Measurements from ENCODE around the gene GALNT6. TPM values are rescaled to one million over a fixed set of nuclear protein-coding genes. Genes with fewer than 3 reads are reported as not detected.

GALNT6 gene
- total RNA-seq, 1 experiment from 2014 or later = 101 TPM

DNA sequence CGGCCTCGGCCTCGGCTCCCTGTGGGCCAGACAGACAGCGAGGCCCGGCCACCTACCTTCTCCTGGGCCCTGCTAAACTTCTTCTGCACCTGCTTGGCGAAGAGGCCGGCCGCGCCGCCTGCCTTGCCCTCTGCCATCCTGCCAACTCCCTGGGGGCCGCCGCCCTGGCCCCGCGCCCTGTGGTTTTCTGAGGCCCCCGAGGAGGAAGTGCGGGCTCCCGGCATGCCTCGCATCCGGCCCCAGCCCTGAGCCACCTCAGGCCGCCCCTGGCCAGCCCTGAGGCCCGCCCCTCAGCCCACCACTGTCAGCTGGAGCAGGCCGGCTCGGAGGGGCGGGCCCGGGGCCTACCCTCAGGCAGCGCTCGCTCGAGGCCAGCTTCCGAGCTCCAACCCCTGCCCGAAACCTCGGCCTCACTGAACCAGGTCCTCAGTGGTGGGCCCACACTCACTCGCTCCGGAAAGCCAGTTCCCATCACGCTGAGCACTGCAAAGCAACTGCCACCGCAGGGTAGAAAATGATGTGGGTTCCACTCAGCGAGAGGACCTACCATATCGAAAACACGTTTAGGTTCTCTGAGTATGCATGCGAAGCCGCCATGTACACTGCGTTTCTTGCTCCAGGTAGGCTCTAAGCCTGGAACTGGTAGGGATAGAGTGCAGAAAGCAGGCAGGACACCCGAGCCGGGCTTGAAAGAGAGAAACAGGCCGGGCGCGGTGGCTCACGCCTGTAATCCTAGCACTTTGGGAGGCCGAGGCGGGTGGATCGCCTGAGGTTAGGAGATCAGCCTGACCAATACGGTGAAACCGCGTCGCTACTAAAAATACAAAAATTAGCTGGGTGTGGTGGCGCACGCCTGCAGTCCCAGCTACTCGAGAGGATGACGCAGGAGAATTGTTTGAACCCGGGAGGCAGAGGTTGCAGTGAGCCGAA, 67.0 kb downstream of the GALNT6 start, which contains the start of gene BIN2:
BIN2 (minus strand) TSS at position 209 of the 930 bp plus-strand sequence; CDS start at position 137, 72 bp downstream.
- Histone ChIP-seq H3K4me3 (ENCODE audit: low read length) (no peak within 1 kb of the TSS), H3K9me2 (replicated peaks; ENCODE audit: low read length) (no peaks in the 10 kb centered on the region), H3K4me1 (ENCODE audit: insufficient read depth, low read length) (peaks cover 8% of the 10 kb centered on the region; the same call in 1 of the 2 replicates), H3K27ac (ENCODE audit: low read length) (no peak within 1 kb of the TSS), H3K27me3 (ENCODE audit: low read length) (no peaks in the 10 kb centered on the region), H2AFZ (ENCODE audit: low read length) (no peak within 1 kb of the TSS), H3K9me3 (ENCODE audit: low read length) (no peaks in the 10 kb centered on the region), H3K9ac (ENCODE audit: low read length) (no peak within 1 kb of the TSS), H3K36me3 (ENCODE audit: low read depth, low read length) (no peaks in the 10 kb centered on the region), H4K20me1 (ENCODE audit: low read length) (no peaks in the 10 kb centered on the region), H3F3A (ENCODE audit: low read length, unreplicated experiment) (no peaks in the 10 kb centered on the region), H3K4me2 (ENCODE audit: low read length) (no peak within 1 kb of the TSS), H3K79me2 (ENCODE audit: low read length) (no peaks in the 10 kb centered on the region)
- intact Hi-C loops (cut with micrococcal nuclease) = no loop called here
- POLR2A ChIA-PET (ENCODE audit: unreplicated experiment) = no interaction called here
- ATAC-seq (no peak), DNase-seq (no peak)
- BruUV-seq (replicated peaks) = no TSS peak
- CTCF ChIA-PET = no interaction called here
- TF ChIP-seq EZH2 (IDR thresholded peaks at IDR 0.05; ENCODE audit: low read length, unreplicated experiment) = no peak
- no peak for TF ChIP-seq CTCF (conservative IDR thresholded peaks at IDR 0.05; ENCODE audit: low read depth, low read length)
- no peak for TF ChIP-seq EZH2phosphoT487 (IDR thresholded peaks at IDR 0.05; ENCODE audit: borderline replicate concordance, low read length)

- Histone ChIP-seq H3K27me3 (ENCODE audit: low read length) (no peaks in the 10 kb centered on the region), H3K4me2 (ENCODE audit: low read length) (no peak overlapping the region), H3K27ac (ENCODE audit: low read length) (no peak overlapping the region), H3K9ac (ENCODE audit: low read length) (no peak overlapping the region), H3K4me1 (ENCODE audit: insufficient read depth, low read length) (peaks cover 16% of the 10 kb centered on the region), H3K4me3 (ENCODE audit: low read length) (no peak overlapping the region), H2AFZ (ENCODE audit: low read length) (no peak overlapping the region), H3K9me2 (replicated peaks; ENCODE audit: low read length) (no peaks in the 10 kb centered on the region), H3K79me2 (ENCODE audit: low read length) (no peaks in the 10 kb centered on the region), H4K20me1 (ENCODE audit: low read length) (no peaks in the 10 kb centered on the region), H3K9me3 (ENCODE audit: low read length) (no peaks in the 10 kb centered on the region), H3F3A (ENCODE audit: low read length, unreplicated experiment) (no peaks in the 10 kb centered on the region), H3K36me3 (ENCODE audit: low read depth, low read length) (no peaks in the 10 kb centered on the region)
- no TSS peak for BruUV-seq (replicated peaks)
- no peak for ATAC-seq
- ChIA-PET POLR2A (ENCODE audit: unreplicated experiment) (no interaction called here), CTCF (no interaction called here)
- intact Hi-C loops (cut with micrococcal nuclease) = no loop called here
- DNase-seq = no peak
- no peak for TF ChIP-seq EZH2 (IDR thresholded peaks at IDR 0.05; ENCODE audit: low read length, unreplicated experiment)
- no peak for TF ChIP-seq EZH2phosphoT487 (IDR thresholded peaks at IDR 0.05; ENCODE audit: borderline replicate concordance, low read length)
- TF ChIP-seq CTCF (conservative IDR thresholded peaks at IDR 0.05; ENCODE audit: low read depth, low read length) = no peak
Observed at GRCh38 chr12:51323317-51323960, 67.8 kb downstream of the GALNT6 start.

Data from PC-3 (cell line).